Parathyroid adenoma (tissue), 2 donors: ENCODE measurements around the gene PADI2.

Experiments
- H2AFZ ChIP-seq: fragments of 300-600 bp; sonication (generic); one replicate; pipeline ENCODE4 v1.7.0; 2017; ENCODE audit warnings: antibody characterized with exemption, mild to moderate bottlenecking
- H3K27ac ChIP-seq: fragments of 300-600 bp; sonication (generic); one replicate; pipeline ENCODE4 v1.7.0; 2017
- H3K27me3 ChIP-seq: fragments of 300-600 bp; sonication (generic); one replicate; pipeline ENCODE4 v1.7.0; 2017; ENCODE audit warnings: low read length; ENCODE audit not compliant: control insufficient read depth, insufficient read depth
- H3K36me3 ChIP-seq: fragments of 300-600 bp; sonication (generic); one replicate; pipeline ENCODE4 v1.7.0; 2017; ENCODE audit warnings: low read length; ENCODE audit not compliant: control insufficient read depth, insufficient read depth
- H3K4me1 ChIP-seq: fragments of 300-600 bp; sonication (generic); one replicate; pipeline ENCODE4 v1.7.0; 2017; ENCODE audit warnings: control low read depth
- H3K4me2 ChIP-seq: fragments of 300-600 bp; sonication (generic); one replicate; pipeline ENCODE4 v1.7.0; 2017; ENCODE audit warnings: low read length
- H3K4me3 ChIP-seq: fragments of 300-600 bp; sonication (generic); one replicate; pipeline ENCODE4 v1.7.0; 2017; ENCODE audit warnings: low read depth, low read length
- H3K79me2 ChIP-seq: fragments of 300-600 bp; sonication (generic); one replicate; pipeline ENCODE4 v1.7.0; 2017; ENCODE audit warnings: control low read depth
- H3K9ac ChIP-seq: fragments of 300-600 bp; sonication (generic); one replicate; pipeline ENCODE4 v1.7.0; 2017; ENCODE audit warnings: mild to moderate bottlenecking
- H3K9me3 ChIP-seq: fragments of 300-600 bp; sonication (generic); one replicate; pipeline ENCODE4 v1.7.0; 2017; ENCODE audit warnings: low read length; ENCODE audit not compliant: control insufficient read depth
- CTCF ChIP-seq: fragments of 300-600 bp; sonication (generic); IDR thresholded peaks from one replicate; pipeline ENCODE4 v1.7.0; 2017; ENCODE audit warnings: antibody characterized with exemption, mild to moderate bottlenecking
- donor health status: primary hyperparathyroidism.

The PADI2 gene

GRCh38 chr1:17069452-17070162 lies 49.6 kb downstream of the PADI2 start:
- no peaks in the 10 kb centered on the region for H3K36me3 ChIP-seq
- no peak overlapping the region for H3K27ac ChIP-seq
- H3K4me3 ChIP-seq = no peak overlapping the region
- no peak overlapping the region for H3K4me2 ChIP-seq
- H3K9me3 ChIP-seq = no peaks in the 10 kb centered on the region
- H2AFZ ChIP-seq = no peak overlapping the region
- no peak for TF ChIP-seq CTCF
- no peak overlapping the region for H3K9ac ChIP-seq
- H3K27me3 ChIP-seq = no peaks in the 10 kb centered on the region
- H3K79me2 ChIP-seq = no peaks in the 10 kb centered on the region
- no peaks in the 10 kb centered on the region for H3K4me1 ChIP-seq

- Histone ChIP-seq H2AFZ (no peak overlapping the region), H3K9ac (no peak overlapping the region)
These were observed 50.5 kb downstream of the PADI2 start for GRCh38 chr1:17068789-17069188.

GRCh38 chr1:17067465-17068240 lies 51.6 kb downstream of the PADI2 start:
- H3K27ac ChIP-seq = no peak overlapping the region
- no peak overlapping the region for H3K4me2 ChIP-seq
- H3K4me3 ChIP-seq = no peak overlapping the region
- no peaks in the 10 kb centered on the region for H3K36me3 ChIP-seq
- H3K9me3 ChIP-seq = no peaks in the 10 kb centered on the region
- no peaks in the 10 kb centered on the region for H3K27me3 ChIP-seq
- no peaks in the 10 kb centered on the region for H3K4me1 ChIP-seq
- no peaks in the 10 kb centered on the region for H3K79me2 ChIP-seq
- no peak for TF ChIP-seq CTCF
- no peak overlapping the region for H2AFZ ChIP-seq
- H3K9ac ChIP-seq = no peak overlapping the region

More at GRCh38 chr1:17068789-17069188, 50.5 kb downstream of the PADI2 start:
- Histone ChIP-seq H3K4me3 (no peak overlapping the region), H3K79me2 (no peaks in the 10 kb centered on the region), H3K4me2 (no peak overlapping the region), H3K27ac (no peak overlapping the region), H3K9me3 (no peaks in the 10 kb centered on the region), H3K36me3 (no peaks in the 10 kb centered on the region), H3K4me1 (no peaks in the 10 kb centered on the region), H3K27me3 (no peaks in the 10 kb centered on the region)
- no peak for TF ChIP-seq CTCF

GRCh38 chr1:17067069-17067426 lies 52.2 kb downstream of the PADI2 start:
- TF ChIP-seq CTCF = no peak
- H2AFZ ChIP-seq = no peak overlapping the region
- H3K4me2 ChIP-seq = no peak overlapping the region
- H3K9me3 ChIP-seq = no peaks in the 10 kb centered on the region
- no peak overlapping the region for H3K27ac ChIP-seq
- no peak overlapping the region for H3K4me3 ChIP-seq
- H3K79me2 ChIP-seq = no peaks in the 10 kb centered on the region
- H3K4me1 ChIP-seq = no peaks in the 10 kb centered on the region
- no peaks in the 10 kb centered on the region for H3K27me3 ChIP-seq
- H3K9ac ChIP-seq = no peak overlapping the region
- no peaks in the 10 kb centered on the region for H3K36me3 ChIP-seq
